NCI-H526 treated with DMSO at 0.1 percent for 48 hours (cell line): ENCODE data around the gene ZNF213.

Experiments used
- DNase-seq: peaks from one replicate; lab custom pipeline; 2025; lab: John Stamatoyannopoulos, UW

Gene ZNF213

GRCh38 chr16:3134338-3135125 is at the start of gene ZNF213:
ZNF213 (plus strand) TSS chr16:3135029; CDS start chr16:3137281, 2,252 bp downstream.
- DNase-seq = peak; percentile 93

- no peak for DNase-seq
Observed at GRCh38 chr16:3085868-3086595, 48.8 kb upstream of the ZNF213 start.

DNA sequence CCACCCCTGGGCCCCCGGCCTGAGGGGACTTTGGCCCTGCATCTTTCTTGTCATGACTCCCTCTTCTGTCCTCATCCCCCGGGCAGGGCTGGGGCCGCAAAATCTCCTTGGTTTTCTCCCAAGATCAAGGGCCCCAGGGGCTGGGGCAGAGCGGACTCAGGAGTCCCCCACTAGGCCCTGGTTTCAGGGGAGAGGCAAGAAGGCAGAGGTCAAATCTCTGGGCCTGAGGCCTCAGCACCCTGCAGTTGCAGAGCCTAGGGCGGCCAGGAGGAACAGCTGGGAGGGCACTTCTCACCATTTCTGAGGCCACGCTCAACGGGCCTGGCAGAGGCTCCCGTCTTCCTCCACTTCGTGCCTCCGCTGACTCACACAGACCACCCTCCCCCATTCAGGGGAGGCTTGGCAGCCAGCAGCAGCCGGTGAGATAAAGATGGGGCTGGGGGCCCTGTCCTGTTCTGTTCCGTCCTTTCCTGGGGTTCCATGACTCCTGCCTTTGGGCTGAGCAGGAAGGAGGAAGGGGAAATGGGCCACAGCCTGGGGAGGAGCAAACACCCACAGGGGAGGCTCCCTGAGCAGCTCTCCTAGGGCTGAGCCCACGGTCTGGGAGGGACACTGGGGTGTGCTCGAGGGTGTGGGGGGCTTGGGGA is 48.1 kb upstream of the ZNF213 start:
- DNase-seq = no peak

DNA sequence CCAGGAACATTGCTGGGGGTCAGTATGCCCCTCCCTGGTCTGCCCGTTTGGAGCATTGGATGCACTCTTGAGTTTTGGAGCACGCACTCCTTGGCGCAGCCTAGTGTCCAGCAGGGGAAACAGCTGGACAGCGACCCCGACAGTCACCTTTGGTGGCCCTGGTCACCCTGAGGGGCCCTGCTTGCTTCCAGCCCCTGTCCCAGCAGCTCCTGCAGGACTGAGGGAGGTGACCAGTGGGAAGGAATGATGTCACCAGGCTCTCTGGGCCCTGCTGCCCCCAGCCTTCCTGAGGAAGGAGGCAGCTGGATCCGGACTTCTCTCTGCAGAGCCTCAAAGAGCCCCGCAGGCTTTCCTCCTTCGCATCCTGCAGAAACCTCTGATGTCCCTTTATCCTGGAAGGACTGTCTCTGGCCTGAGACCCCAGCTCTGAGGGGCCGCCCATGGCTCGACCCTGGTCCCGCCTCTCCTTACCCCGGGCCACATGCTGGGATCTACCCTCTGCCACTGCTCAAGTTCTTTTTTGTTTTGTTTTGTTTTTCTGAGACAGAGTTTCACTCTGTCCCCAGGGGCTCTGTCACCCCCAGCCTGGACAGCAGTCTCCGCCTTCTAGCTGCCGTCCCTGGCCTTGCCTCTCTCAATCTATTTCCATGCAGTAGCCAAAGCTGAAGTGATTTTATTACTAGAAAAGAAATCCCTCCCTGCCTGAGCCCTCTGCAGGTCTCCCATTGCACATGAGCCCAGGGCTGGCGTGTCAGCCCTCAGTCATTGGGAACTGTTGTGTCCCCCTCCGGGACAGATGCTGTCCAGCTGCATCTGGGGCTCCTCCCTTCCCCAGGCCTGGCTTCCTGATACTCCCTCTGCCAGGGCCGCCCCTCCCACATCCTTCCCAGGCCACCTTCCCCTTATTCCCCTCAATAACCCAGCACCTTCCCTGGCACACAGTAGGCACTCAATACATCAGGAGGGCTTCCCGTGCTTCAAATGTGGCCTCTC is 47.3 kb upstream of the ZNF213 start:
- no peak for DNase-seq

GRCh38 chr16:3088450-3088849 is 46.4 kb upstream of the ZNF213 start:
- DNase-seq = no peak

- no peak for DNase-seq
Observed at GRCh38 chr16:3088925-3089716, 45.7 kb upstream of the ZNF213 start.

- peak; percentile 15 for DNase-seq
Observed at GRCh38 chr16:3089717-3090592, 44.9 kb upstream of the ZNF213 start.

GRCh38 chr16:3091551-3091950 is 43.3 kb upstream of the ZNF213 start:
- DNase-seq = no peak

- no peak for DNase-seq
Observed at GRCh38 chr16:3092501-3092941, 42.3 kb upstream of the ZNF213 start.

DNA sequence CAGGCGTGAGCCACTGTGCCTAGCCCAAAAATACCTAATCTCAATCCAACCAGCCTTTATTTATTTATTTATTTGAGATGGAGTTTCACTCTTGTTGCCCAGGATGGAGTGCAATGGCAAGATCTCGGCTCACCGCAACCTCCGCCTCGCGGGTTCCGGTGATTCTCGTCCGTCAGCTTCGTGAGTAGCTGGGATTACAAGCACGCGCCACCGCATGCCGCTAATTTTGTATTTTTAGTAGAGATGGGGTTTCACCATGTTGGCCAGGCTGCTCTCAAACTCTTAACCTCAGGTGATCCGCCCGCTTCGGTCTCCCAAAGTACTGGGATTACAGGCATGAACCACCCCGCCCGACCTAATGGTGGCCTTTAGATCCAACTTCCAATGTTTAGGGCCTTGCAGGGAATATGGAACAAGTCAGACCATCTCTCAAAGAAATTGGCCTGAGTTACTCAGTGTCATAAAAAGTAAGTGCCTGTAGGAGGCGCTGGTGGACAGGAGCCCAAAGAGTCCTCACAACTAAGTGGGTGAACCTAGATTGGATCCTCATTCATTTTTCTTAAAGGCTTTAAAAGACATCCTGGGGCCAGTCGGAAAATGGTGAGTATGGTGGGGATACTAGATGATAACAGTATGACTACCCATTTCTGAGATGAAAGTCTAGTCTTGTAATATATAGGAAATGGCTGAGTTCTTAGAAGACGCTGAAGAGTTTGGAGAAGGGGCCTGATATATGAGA is 40.4 kb upstream of the ZNF213 start:
- DNase-seq = no peak

GRCh38 chr16:3095869-3096268 is 39.0 kb upstream of the ZNF213 start:
- no peak for DNase-seq

GRCh38 chr16:3096362-3096761 is 38.5 kb upstream of the ZNF213 start:
- no peak for DNase-seq

DNA sequence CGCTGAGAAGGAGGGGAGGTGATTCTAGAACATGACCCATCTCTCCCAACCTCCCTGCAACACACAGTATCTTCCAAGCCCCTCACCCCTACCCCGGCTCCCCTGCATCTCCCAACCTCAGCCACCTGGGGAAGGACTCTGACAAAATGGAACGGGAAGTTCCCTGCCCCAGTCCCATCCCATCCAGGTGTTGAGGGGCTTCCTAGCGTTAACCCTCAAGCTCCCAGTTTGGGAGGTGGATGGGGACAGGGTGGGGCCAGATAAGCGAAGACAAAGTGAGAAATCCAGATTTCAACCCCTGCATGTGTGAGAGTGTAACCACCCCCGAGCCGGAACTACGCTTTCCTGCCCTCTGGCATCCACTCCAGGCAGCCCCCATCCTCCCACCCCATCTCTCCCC is 37.6 kb upstream of the ZNF213 start:
- DNase-seq = no peak

DNA sequence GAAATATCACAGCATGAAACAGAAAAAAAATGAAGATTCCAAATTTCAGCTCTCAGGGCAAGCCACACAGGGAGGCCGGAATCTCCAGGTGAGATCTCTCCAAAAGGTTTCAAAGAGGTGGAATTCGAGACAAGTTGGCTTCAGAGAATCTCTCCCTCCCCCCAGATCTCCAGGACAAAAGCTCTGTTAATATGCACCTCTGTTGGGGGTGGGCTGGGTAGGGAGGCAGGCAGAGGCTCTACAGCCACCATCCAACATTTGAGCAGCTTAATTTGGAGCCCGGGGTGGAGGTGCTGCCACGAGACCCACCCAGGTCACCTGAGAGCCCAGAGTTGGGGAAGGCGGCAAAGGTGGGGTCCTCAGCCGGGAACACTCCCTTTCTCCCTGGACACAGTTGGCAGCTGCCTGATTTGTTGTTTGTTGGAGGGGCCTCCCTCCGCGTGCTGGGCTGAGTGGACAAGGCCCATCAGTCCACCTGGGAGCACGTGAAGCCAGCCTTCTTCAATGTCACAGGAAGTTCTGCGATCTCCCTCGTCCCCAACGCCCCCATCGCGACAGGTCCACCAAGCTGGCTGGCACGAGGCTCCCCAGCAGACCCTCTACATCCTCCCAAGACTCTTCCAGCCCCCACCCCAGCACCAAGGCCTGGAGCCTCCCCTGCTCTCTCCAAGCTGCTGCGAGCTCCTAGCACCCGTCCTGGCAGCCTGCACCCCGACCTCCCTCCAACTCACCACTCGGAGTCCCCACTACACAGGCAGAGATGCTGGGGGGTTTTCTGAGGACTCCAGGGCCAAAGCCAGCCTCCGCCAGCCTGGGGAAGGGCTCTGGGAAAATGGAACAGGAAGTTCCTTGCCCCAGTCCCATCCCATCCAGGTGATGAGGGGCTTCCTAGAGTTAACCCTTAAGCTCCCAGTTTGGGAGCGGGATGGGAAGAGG is 36.1 kb upstream of the ZNF213 start, which contains the start of gene ZSCAN10:
TSS of gene ZSCAN10 (minus strand) at position 836 of the 936 bp plus-strand sequence. CDS start 6,357 bp downstream, outside the sequence.
- no peak for DNase-seq

GRCh38 chr16:3099395-3099731 is 35.5 kb upstream of the ZNF213 start:
- no peak for DNase-seq

GRCh38 chr16:3099732-3100499 is 34.9 kb upstream of the ZNF213 start:
- peak; percentile 62 for DNase-seq
